Keratinocyte (primary cell): ENCODE data around the gene NELL1. TPM values are rescaled to one million over a fixed set of nuclear protein-coding genes. Genes with fewer than 3 reads are reported as not detected.

Source experiments
- DNase-seq: peaks from one replicate; pipeline ENCODE4 v3.0.0-alpha.2; 2011; ENCODE audit warnings: low read depth, missing footprints, low spot score
- FAIRE-seq: peaks from 2 replicates; lab custom pipeline; 2011; peaks lifted over from hg19 to GRCh38; lab: Jason Lieb, UNC
- H2AFZ ChIP-seq: 2 replicates; pipeline ENCODE4 v1.6.0; 2012; ENCODE audit warnings: low read length, control low read depth, inconsistent platforms; ENCODE audit not compliant: control insufficient read depth
- H3K27ac ChIP-seq: 2 replicates; pipeline ENCODE4 v1.5.1; 2011; ENCODE audit warnings: low read length; ENCODE audit not compliant: control insufficient read depth, insufficient read depth
- H3K27me3 ChIP-seq: 3 replicates; pipeline ENCODE4 v1.6.0; 2011; ENCODE audit warnings: low read length; ENCODE audit not compliant: control insufficient read depth, insufficient read depth; ENCODE audit errors: extremely low read depth
- H3K36me3 ChIP-seq, 2 experiments: 2 replicates in 1 of 2; 3 replicates in 1 of 2; pipeline ENCODE4 v1.5.1; 2011; ENCODE audit warnings: low read length in 2 of 2, mild to moderate bottlenecking in 1 of 2; ENCODE audit not compliant: control insufficient read depth in 2 of 2, insufficient read depth in 2 of 2; ENCODE audit errors: extremely low read depth in 1 of 2
- H3K4me1 ChIP-seq: 3 replicates; pipeline ENCODE4 v1.5.1; 2011; ENCODE audit warnings: low read length; ENCODE audit not compliant: control insufficient read depth, insufficient read depth; ENCODE audit errors: extremely low read depth
- H3K4me2 ChIP-seq: 3 replicates; pipeline ENCODE4 v1.6.0; 2011; ENCODE audit warnings: low read depth, low read length; ENCODE audit not compliant: control insufficient read depth, insufficient read depth; ENCODE audit errors: extremely low read depth
- H3K4me3 ChIP-seq, 3 experiments: fragments of 200-600 bp in 1 of 3; sonication (generic) in 1 of 3; 2 replicates in 2 of 3; 3 replicates in 1 of 3; pipeline ENCODE4 v1.5.1; 2011 to 2016; ENCODE audit warnings: low read length in 3 of 3, mild to moderate bottlenecking in 3 of 3, control low read depth in 2 of 3, inconsistent platforms in 1 of 3, low read depth in 1 of 3, mixed read lengths in 1 of 3, mixed run types in 1 of 3, moderate library complexity in 1 of 3; ENCODE audit not compliant: control insufficient read depth in 2 of 3, insufficient read depth in 2 of 3; ENCODE audit errors: extremely low read depth in 1 of 3
- H3K79me2 ChIP-seq: 2 replicates; pipeline ENCODE4 v1.6.0; 2012; ENCODE audit warnings: low read length; ENCODE audit not compliant: control insufficient read depth, insufficient read depth
- H3K9ac ChIP-seq: 3 replicates; pipeline ENCODE4 v1.6.0; 2011; ENCODE audit warnings: low read length; ENCODE audit not compliant: control insufficient read depth, insufficient read depth; ENCODE audit errors: extremely low read depth
- H3K9me1 ChIP-seq: 3 replicates; pipeline ENCODE4 v1.6.0; 2011; ENCODE audit warnings: low read length; ENCODE audit not compliant: control insufficient read depth, insufficient read depth; ENCODE audit errors: extremely low read depth
- H3K9me3 ChIP-seq: 2 replicates; pipeline ENCODE4 v1.5.1; 2012; ENCODE audit warnings: low read depth, low read length; ENCODE audit not compliant: control insufficient read depth
- H4K20me1 ChIP-seq: 3 replicates; pipeline ENCODE4 v1.6.0; 2011; ENCODE audit warnings: low read length; ENCODE audit not compliant: control insufficient read depth, insufficient read depth; ENCODE audit errors: extremely low read depth
- CTCF ChIP-seq, 3 experiments: IDR thresholded peaks in 1 of 3; conservative IDR thresholded peaks in 1 of 3; optimal IDR thresholded peaks in 1 of 3; 2 replicates in 2 of 3; 3 replicates in 1 of 3; pipeline versions ENCODE3 to v1.5.1; 2011; ENCODE audit warnings: low read length in 3 of 3, mild to moderate bottlenecking in 3 of 3, moderate library complexity in 2 of 3, control low read depth in 1 of 3, inconsistent platforms in 1 of 3; ENCODE audit not compliant: insufficient read depth in 2 of 3; ENCODE audit errors: extremely low read depth in 1 of 3
- EZH2 ChIP-seq: IDR thresholded peaks from one replicate; pipeline ENCODE4 v1.6.1; 2012; ENCODE audit warnings: inconsistent platforms, mild to moderate bottlenecking, low read length, moderate library complexity
- dilution Hi-C: fragments of 300-500 bp; cut with MboI; formaldehyde crosslinking; loops from one replicate; pipeline ENCODE4 v1.7.0; 2020; ENCODE audit warnings: low sequenced_read_pairs; ENCODE audit not compliant: extremely low pct_ligation_motif_present
- polyA plus RNA-seq, 5 experiments: library from polyadenylated mRNA; depleted of rRNA in 3 of 5; stranded (reverse) in 3 of 5; stranded (forward) in 1 of 5; unstranded in 1 of 5; fragments of >200 nt; gene quantifications; 1 replicate in 1 of 5; 2 replicates in 3 of 5; 3 replicates in 1 of 5; pipeline versions ENCODE4 v1.2.1 to v1.2.3, GENCODE V29; 2011 to 2012; ENCODE audit warnings: missing spikeins in 2 of 5, low read depth in 1 of 5, low replicate concordance in 1 of 5

The NELL1 gene
- polyA plus RNA-seq, 1 donor (not counting 4 experiments of a cell fraction or from before 2014, with no cell fraction given): not detected

GRCh38 chr11:20670932-20671403 lies 1.6 kb downstream of the NELL1 start:
- Histone ChIP-seq H2AFZ (no peak overlapping the region), H3K4me3 (no peak overlapping the region), H3K9me3 (no peaks in the 10 kb centered on the region), H3K9me1 (no peaks in the 10 kb centered on the region), H3K9ac (no peak overlapping the region), H4K20me1 (no peaks in the 10 kb centered on the region), H3K27ac (no peak overlapping the region), H3K4me1 (no peaks in the 10 kb centered on the region), H3K79me2 (no peaks in the 10 kb centered on the region), H3K27me3 (peaks cover 53% of the 10 kb centered on the region), H3K4me2 (no peak overlapping the region), H3K36me3 (no peaks in the 10 kb centered on the region)
- DNase-seq (no peak), FAIRE-seq (no peak)
- dilution Hi-C loops: no loop called here
- no peak for TF ChIP-seq EZH2
- TF ChIP-seq CTCF (optimal IDR thresholded peaks at IDR 0.05 in 1 of 3, IDR thresholded peaks at IDR 0.05 in 1 of 3, conservative IDR thresholded peaks at IDR 0.05 in 1 of 3; ENCODE audit: extremely low read depth in 1 of 3, insufficient read depth in 2 of 3, low read length in 3 of 3): no peak

GRCh38 chr11:20671856-20672546 lies 2.6 kb downstream of the NELL1 start:
- Histone ChIP-seq H3K9ac (no peak overlapping the region), H3K4me1 (no peaks in the 10 kb centered on the region), H3K9me3 (no peaks in the 10 kb centered on the region), H3K79me2 (no peaks in the 10 kb centered on the region), H3K36me3 (no peaks in the 10 kb centered on the region), H3K27ac (no peak overlapping the region), H2AFZ (no peak overlapping the region), H3K9me1 (no peaks in the 10 kb centered on the region), H3K27me3 (peaks cover 49% of the 10 kb centered on the region), H3K4me3 (no peak overlapping the region), H4K20me1 (no peaks in the 10 kb centered on the region), H3K4me2 (no peak overlapping the region)
- peak in 2 of 3 experiments; percentile 18 to 45 for TF ChIP-seq CTCF (optimal IDR thresholded peaks at IDR 0.05 in 1 of 3, IDR thresholded peaks at IDR 0.05 in 1 of 3, conservative IDR thresholded peaks at IDR 0.05 in 1 of 3; ENCODE audit: extremely low read depth in 1 of 3, insufficient read depth in 2 of 3, low read length in 3 of 3)
- TF ChIP-seq EZH2: no peak
- DNase-seq (no peak), FAIRE-seq (no peak)
- dilution Hi-C loops: no loop called here
